ENCODE measurements around the gene HTR1E.
"Not testable (repeated sequence)": the region's sequence is repeated elsewhere in the genome, so short reads cannot be mapped to it uniquely, and the experiment has no call there.

HTR1E gene, protein sequence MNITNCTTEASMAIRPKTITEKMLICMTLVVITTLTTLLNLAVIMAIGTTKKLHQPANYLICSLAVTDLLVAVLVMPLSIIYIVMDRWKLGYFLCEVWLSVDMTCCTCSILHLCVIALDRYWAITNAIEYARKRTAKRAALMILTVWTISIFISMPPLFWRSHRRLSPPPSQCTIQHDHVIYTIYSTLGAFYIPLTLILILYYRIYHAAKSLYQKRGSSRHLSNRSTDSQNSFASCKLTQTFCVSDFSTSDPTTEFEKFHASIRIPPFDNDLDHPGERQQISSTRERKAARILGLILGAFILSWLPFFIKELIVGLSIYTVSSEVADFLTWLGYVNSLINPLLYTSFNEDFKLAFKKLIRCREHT

DNA sequence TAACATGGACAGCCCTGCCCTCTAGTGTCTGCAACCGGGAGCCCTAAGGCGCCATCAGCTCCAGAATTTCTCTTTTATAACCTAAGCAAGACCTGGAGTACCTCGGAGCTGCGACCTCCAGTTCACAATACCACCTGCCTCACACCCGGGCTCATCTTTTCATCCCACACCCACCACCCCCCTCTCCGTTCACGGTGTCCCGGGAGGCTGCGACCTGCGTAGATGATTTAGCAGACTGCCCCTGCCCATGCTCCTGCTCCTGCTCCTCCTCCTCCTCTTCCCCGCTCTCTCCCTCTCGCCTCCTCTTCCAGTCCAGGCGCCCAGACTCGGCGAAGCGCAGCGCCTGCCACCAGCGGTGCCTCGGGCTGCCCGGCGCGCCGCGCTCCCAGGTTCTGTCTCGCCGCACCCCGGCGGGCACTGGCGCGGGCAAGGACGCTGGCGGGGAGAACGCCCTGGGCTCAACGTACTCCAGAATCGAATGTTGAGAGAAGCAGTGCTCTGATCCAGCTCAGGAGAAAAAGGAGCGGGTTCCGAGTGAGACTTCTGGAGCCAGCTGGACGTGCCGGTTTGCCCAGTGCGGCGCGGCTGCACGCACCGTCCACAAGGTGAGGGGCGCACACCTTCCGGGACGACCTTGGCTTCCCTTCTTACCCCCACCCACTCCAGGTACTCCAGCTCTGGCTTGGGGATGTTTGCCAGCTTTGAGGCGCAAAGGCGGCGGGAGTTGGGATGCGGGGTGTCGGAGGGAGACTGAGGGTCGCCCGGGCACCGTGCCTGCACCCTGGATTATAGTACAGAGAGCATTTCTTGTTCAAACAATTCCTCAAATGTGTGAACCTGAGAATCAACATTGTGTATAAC, at the start of gene HTR1E:
Gene HTR1E, plus strand, starts transcription at position 310 of the 861 bp plus-strand sequence. CDS start 77,807 bp downstream, outside the sequence.
- DNase-seq (ENCODE audit: low spot score) = no peak

- DNase-seq (ENCODE audit: low spot score) = no peak
Observed at GRCh38 chr6:86888301-86888700, 49.0 kb upstream of the HTR1E start.

DNA sequence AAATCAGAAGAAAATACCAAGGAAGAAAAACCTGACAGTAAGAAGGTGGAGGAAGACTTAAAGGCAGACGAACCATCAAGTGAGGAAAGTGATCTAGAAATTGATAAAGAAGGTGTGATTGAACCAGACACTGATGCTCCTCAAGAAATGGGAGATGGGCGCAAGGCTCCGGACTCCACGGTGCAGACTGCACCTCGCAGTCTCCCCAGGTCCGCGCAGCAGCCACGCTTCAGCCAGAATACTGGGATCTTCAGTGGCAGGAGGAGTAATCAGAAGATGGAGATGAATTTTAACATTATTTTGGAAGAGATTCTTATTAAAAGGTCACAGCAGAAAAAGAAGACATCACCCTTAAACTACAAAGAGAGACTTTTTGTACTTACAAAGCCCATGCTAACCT, 40.1 kb upstream of the HTR1E start:
- DNase-seq (ENCODE audit: low spot score) = not testable (repeated sequence)

DNA sequence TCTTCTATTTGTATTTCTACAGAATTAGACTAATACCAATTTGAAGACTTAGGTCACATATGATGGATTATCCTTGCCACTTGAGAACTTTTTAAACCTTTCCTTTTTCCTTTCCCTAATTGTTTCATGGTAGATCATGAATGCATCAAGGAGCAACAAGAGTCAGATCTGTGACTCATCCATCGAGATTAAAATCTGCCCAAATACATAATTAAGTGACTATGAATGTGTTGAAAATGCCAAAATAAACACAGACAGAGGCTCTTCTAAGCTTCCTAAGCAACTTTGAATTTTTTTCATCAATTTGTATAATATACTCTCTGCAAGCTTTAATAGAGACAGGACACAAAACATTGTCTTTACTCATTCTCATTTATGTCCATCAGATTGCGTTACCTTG, 23.5 kb upstream of the HTR1E start:
- no peak for DNase-seq (ENCODE audit: low spot score)

DNA sequence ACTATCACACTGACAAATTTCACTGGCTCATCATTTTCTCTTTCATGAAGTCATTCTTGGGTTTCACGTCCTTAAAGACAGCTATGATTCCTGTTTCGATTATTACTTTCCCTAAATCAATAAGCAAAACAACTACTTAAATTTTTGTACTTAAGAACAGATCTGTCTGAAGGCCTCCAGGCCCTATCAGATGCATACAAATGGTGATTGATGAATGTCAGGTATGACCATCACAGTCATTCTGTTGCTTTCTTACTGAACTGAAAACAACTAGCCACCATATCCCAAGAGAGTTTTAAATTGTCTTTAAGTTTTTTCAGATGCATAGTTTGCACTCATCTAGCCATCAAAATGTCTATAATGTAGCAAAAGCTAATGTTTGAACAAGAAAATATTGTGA, 20.9 kb upstream of the HTR1E start:
- DNase-seq (ENCODE audit: low spot score) = no peak

GRCh38 chr6:86927138-86927537, 10.2 kb upstream of the HTR1E start:
- not testable (repeated sequence) for DNase-seq (ENCODE audit: low spot score)

DNA sequence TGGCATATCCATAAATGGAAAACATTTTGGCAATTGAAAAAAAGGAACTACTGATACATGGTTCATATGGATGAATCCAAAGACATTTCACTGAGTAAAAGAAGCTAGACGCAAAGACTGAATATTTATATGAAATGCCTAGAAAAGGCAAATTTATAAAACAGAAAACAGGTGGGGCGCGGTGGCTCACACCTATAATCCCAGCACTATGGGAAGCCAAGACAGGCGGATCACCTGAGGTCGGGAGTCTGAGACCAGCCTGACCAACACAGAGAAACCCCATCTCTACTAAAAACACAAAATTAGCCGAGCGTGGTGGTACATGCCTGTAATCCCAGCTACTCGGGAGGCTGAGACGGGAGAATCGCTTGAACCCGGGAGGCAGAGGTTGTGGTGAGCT, 9.5 kb upstream of the HTR1E start:
- not testable (repeated sequence) for DNase-seq (ENCODE audit: low spot score)

DNA sequence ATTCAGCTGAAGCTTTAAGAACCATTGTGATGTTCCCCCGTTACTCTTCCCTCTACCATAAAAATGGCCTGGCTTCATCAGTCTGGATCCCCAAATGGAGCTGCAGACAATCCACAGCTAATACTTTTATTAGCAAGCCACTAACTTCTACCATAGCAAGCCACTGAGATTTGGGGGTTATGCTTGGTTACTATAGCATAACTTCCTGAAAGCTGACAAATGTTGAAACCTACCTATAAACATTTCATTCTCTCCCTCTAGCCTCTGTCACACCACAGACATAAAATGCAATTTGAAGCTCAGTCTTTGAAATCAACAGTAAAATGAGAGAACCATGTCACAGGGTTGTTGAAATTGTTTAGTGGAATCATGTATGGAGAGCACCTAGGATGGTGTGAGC, 3.0 kb upstream of the HTR1E start:
- no peak for DNase-seq (ENCODE audit: low spot score)

- no peak for DNase-seq (ENCODE audit: low spot score)
Observed at GRCh38 chr6:86936834-86937218, 502 bp upstream of the HTR1E start.

DNA sequence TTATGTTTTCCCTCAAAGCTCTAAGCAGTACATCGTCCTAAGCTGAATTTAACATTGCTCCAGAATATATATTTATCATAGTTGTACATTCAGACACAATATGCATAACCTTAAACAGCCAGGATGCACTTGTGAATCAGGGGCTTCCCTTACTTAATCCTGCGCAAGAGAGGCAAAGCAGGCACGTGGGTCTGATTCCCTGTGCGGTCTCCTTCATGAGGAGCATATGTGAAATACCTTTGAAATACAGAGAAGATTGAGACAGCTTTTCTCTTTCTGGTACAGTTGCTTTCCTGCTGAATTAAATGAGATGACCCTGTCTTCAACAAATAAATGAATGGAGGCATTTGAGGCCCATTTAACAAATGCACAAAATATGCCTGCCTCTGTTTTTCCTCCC, 1.5 kb downstream of the HTR1E start:
- no peak for DNase-seq (ENCODE audit: low spot score)

DNA sequence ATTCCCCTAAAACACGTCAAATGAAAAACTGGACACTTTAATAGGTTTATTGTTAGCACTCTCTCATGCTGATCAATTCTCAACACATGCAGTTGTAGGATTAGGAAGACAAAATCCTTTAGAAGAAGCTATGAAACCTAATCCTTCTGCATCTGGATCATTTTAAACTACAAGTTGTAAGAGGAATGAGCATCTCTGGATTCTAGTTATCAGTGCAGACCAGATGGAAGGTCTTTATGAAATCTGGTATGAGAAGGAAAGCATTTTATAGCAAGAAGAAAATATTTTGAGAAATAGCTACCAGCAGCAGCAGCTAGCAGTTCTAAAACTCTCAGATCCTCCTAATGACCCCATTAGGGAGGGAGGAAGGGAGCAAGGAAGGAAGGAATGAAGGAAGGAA, 4.1 kb downstream of the HTR1E start:
- no peak for DNase-seq (ENCODE audit: low spot score)

DNA sequence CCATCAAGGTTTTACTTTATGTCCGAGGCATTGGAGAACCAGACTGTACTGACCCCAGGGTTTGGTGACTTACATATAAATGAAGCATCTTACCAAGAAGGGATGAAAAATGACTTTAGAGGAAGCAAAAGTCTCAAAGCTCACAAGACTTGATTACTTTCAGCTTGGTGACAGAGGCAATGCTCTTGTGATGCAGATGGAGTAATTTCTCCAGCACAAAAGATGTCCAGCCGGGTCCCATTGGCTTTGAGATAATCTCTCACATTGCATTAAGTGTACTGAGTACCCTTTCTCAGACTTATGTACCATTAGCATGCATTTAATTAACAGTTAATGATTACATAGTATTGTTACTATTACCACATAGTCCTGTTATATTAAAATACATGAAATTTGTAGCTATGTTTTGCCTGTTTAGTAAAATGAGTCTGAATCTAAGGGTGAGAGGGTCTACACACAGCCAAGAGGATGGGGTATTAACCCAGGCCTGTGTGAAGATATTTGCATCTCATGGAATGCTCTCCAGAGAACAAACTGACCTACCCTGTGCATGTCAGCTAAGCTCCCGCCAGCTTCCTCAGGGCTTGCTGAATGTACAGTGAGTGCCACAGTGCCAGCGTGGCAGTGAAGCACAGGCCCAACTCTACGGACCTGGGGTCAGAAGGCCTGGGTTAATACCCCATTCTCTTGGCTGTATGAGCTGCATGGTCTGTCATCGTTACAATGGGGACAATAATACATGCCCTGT, 5.6 kb downstream of the HTR1E start:
- no peak for DNase-seq (ENCODE audit: low spot score)

GRCh38 chr6:86943819-86944407, 6.6 kb downstream of the HTR1E start:
- DNase-seq (ENCODE audit: low spot score) = no peak

DNA sequence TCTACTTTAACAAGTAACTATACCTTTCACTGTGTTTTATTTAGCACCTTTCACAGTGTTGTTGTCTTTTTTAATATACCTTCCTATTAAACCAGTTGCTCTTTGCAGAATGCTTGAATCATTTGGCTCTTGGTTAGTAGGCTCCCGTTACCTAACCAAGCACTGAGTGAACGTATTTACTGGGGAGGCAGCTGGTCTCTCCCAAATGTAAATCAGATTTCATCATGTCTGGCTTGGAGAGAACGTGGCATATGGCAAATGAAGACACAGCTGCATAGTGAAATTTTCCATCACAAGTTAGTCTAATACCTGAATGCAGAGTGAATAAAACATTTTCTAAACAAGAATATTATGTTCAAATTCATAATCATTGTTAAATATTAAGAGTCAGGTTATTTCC, 12.4 kb downstream of the HTR1E start:
- DNase-seq (ENCODE audit: low spot score) = no peak

GRCh38 chr6:86952991-86953390, 15.7 kb downstream of the HTR1E start:
- DNase-seq (ENCODE audit: low spot score) = no peak

GRCh38 chr6:86959656-86960055, 22.3 kb downstream of the HTR1E start:
- DNase-seq (ENCODE audit: low spot score) = no peak

- no peak for DNase-seq (ENCODE audit: low spot score)
Observed at GRCh38 chr6:86961455-86962200, 24.3 kb downstream of the HTR1E start.

DNA sequence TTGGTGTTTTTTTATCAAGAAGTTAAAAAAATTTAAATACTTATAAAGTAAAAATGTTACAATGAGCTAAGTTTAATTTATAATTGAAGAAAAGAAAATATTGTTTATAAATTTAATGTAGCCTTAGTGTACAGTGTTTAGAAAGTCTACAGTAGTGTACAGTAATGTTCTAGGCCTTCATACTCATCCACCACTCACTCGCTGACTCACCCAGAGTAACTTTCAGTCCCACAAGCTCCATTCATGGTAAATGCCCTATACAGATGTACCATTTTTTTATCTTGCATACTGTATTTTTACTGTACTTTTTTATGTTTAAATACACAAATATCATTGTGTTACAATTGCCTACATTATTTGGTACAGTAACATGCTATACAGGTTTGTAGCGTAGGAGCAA, 26.0 kb downstream of the HTR1E start:
- no peak for DNase-seq (ENCODE audit: low spot score)

- no peak for DNase-seq (ENCODE audit: low spot score)
Observed at GRCh38 chr6:86964029-86964579, 26.8 kb downstream of the HTR1E start.

GRCh38 chr6:86966271-86966670, 28.9 kb downstream of the HTR1E start:
- DNase-seq (ENCODE audit: low spot score) = no peak

DNA sequence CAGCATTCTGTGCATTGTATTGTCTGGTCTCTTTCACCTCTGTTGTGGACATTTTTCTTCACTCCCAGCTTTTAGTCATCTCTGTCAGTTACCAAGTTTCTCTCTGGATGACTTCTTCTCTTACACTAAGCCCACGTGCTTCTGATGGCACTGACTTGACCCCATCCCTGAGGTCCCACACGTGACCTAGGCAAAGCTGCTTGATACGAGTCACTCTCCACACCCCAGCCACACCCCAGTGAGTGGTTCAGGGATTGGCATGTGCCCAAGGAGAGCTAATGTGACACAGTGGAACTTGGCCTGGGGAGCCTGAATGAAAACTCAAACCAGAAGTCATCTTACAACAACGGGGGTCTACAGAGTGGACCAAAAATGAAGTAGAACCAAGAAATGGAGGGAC, 32.2 kb downstream of the HTR1E start:
- no peak for DNase-seq (ENCODE audit: low spot score)

Measured in CD4-positive, alpha-beta T cell treated with Interleukin-6 at 100 ng/mL for 8 hours (primary cell).